Neuron (in vitro differentiated cells): ENCODE results near the gene SVEP1.
"Not testable (repeated sequence)": the region's sequence is repeated elsewhere in the genome, so short reads cannot be mapped to it uniquely, and the experiment has no call there.

Source experiments
- H2AFZ ChIP-seq: one replicate; pipeline ENCODE4 v1.6.1; 2013; ENCODE audit warnings: low read depth, mild to moderate bottlenecking, inconsistent platforms, low read length, moderate library complexity
- H3K27me3 ChIP-seq: one replicate; pipeline ENCODE4 v1.6.1; 2013; ENCODE audit warnings: low read length; ENCODE audit not compliant: insufficient read depth
- H3K36me3 ChIP-seq: one replicate; pipeline ENCODE4 v1.6.1; 2013; ENCODE audit warnings: low read length; ENCODE audit not compliant: insufficient read depth
- H3K4me1 ChIP-seq: one replicate; pipeline ENCODE4 v1.6.1; 2013; ENCODE audit warnings: low read length; ENCODE audit not compliant: insufficient read depth
- H3K4me3 ChIP-seq: 2 replicates; pipeline ENCODE4 v1.5.1; 2013; ENCODE audit warnings: mild to moderate bottlenecking, low read length, moderate library complexity
- H3K9me3 ChIP-seq: one replicate; pipeline ENCODE4 v1.6.1; 2013; ENCODE audit warnings: low read length

The SVEP1 gene

GRCh38 chr9:110405858-110406443 is 173.6 kb downstream of the SVEP1 start:
- Histone ChIP-seq H3K4me3 (no peak overlapping the region), H3K9me3 (no peaks in the 10 kb centered on the region), H3K36me3 (no peaks in the 10 kb centered on the region), H3K4me1 (no peaks in the 10 kb centered on the region), H2AFZ (no peak overlapping the region), H3K27me3 (no peaks in the 10 kb centered on the region)

GRCh38 chr9:110404473-110404872 is 175.1 kb downstream of the SVEP1 start:
- H3K27me3 ChIP-seq: no peaks in the 10 kb centered on the region
- no peak overlapping the region for H3K4me3 ChIP-seq
- no peaks in the 10 kb centered on the region for H3K9me3 ChIP-seq
- no peaks in the 10 kb centered on the region for H3K4me1 ChIP-seq
- no peaks in the 10 kb centered on the region for H3K36me3 ChIP-seq
- H2AFZ ChIP-seq: no peak overlapping the region

GRCh38 chr9:110399983-110400382 is 179.6 kb downstream of the SVEP1 start:
- H3K36me3 ChIP-seq: no peaks in the 10 kb centered on the region
- H3K9me3 ChIP-seq: no peaks in the 10 kb centered on the region
- H2AFZ ChIP-seq: no peak overlapping the region
- no peaks in the 10 kb centered on the region for H3K27me3 ChIP-seq
- H3K4me1 ChIP-seq: no peaks in the 10 kb centered on the region
- H3K4me3 ChIP-seq: no peak overlapping the region

- H3K4me1 ChIP-seq, H3K27me3 ChIP-seq, H2AFZ ChIP-seq, H3K4me3 ChIP-seq, H3K36me3 ChIP-seq, H3K9me3 ChIP-seq: not testable (repeated sequence)
These were observed 180.5 kb downstream of the SVEP1 start for GRCh38 chr9:110398992-110399391.

- H3K9me3 ChIP-seq: no peaks in the 10 kb centered on the region
- no peak overlapping the region for H2AFZ ChIP-seq
- no peaks in the 10 kb centered on the region for H3K36me3 ChIP-seq
- no peaks in the 10 kb centered on the region for H3K27me3 ChIP-seq
- no peak overlapping the region for H3K4me3 ChIP-seq
- H3K4me1 ChIP-seq: no peaks in the 10 kb centered on the region
These were observed 187.6 kb downstream of the SVEP1 start for GRCh38 chr9:110391826-110392485.

GRCh38 chr9:110389148-110389750 is 190.3 kb downstream of the SVEP1 start:
- no peaks in the 10 kb centered on the region for H3K9me3 ChIP-seq
- no peak overlapping the region for H2AFZ ChIP-seq
- no peaks in the 10 kb centered on the region for H3K4me1 ChIP-seq
- no peak overlapping the region for H3K4me3 ChIP-seq
- H3K36me3 ChIP-seq: no peaks in the 10 kb centered on the region
- no peaks in the 10 kb centered on the region for H3K27me3 ChIP-seq

GRCh38 chr9:110383491-110383890 is 196.1 kb downstream of the SVEP1 start:
- Histone ChIP-seq H3K4me3 (no peak overlapping the region), H3K9me3 (no peaks in the 10 kb centered on the region)

GRCh38 chr9:110382731-110383130 is 196.8 kb downstream of the SVEP1 start:
- no peaks in the 10 kb centered on the region for H3K36me3 ChIP-seq
- no peaks in the 10 kb centered on the region for H3K27me3 ChIP-seq
- H2AFZ ChIP-seq: no peak overlapping the region
- no peak overlapping the region for H3K4me3 ChIP-seq
- H3K4me1 ChIP-seq: peaks cover 3% of the 10 kb centered on the region
- no peaks in the 10 kb centered on the region for H3K9me3 ChIP-seq

More at GRCh38 chr9:110383491-110383890, 196.1 kb downstream of the SVEP1 start:
- no peaks in the 10 kb centered on the region for H3K27me3 ChIP-seq
- no peaks in the 10 kb centered on the region for H3K36me3 ChIP-seq
- no peak overlapping the region for H2AFZ ChIP-seq
- H3K4me1 ChIP-seq: no peaks in the 10 kb centered on the region

GRCh38 chr9:110371411-110372007 is 208.0 kb downstream of the SVEP1 start:
- H3K4me3 ChIP-seq: no peak overlapping the region
- no peaks in the 10 kb centered on the region for H3K27me3 ChIP-seq
- H3K9me3 ChIP-seq: no peaks in the 10 kb centered on the region
- H3K4me1 ChIP-seq: no peaks in the 10 kb centered on the region
- H2AFZ ChIP-seq: no peak overlapping the region
- H3K36me3 ChIP-seq: no peaks in the 10 kb centered on the region

GRCh38 chr9:110370315-110370714 is 209.2 kb downstream of the SVEP1 start:
- H3K9me3 ChIP-seq: no peaks in the 10 kb centered on the region
- H3K36me3 ChIP-seq: no peaks in the 10 kb centered on the region
- H3K4me1 ChIP-seq: no peaks in the 10 kb centered on the region
- no peak overlapping the region for H3K4me3 ChIP-seq
- no peak overlapping the region for H2AFZ ChIP-seq
- H3K27me3 ChIP-seq: no peaks in the 10 kb centered on the region

GRCh38 chr9:110364451-110364850 is 215.1 kb downstream of the SVEP1 start:
- Histone ChIP-seq H3K9me3 (no peaks in the 10 kb centered on the region), H3K4me3 (no peak overlapping the region), H2AFZ (no peak overlapping the region), H3K4me1 (no peaks in the 10 kb centered on the region), H3K27me3 (no peaks in the 10 kb centered on the region), H3K36me3 (no peaks in the 10 kb centered on the region)

GRCh38 chr9:110358992-110359391 is 220.5 kb downstream of the SVEP1 start:
- not testable (repeated sequence) for H3K27me3 ChIP-seq, H3K4me3 ChIP-seq, H3K9me3 ChIP-seq, H3K36me3 ChIP-seq, H2AFZ ChIP-seq, H3K4me1 ChIP-seq

- H3K4me1 ChIP-seq: no peaks in the 10 kb centered on the region
- no peaks in the 10 kb centered on the region for H3K27me3 ChIP-seq
- no peaks in the 10 kb centered on the region for H3K9me3 ChIP-seq
- H3K36me3 ChIP-seq: no peaks in the 10 kb centered on the region
- no peak overlapping the region for H2AFZ ChIP-seq
- no peak overlapping the region for H3K4me3 ChIP-seq
These were observed 222.0 kb downstream of the SVEP1 start for GRCh38 chr9:110357505-110357904.
